Omental fat pad (tissue), 4 donors: ENCODE results near the gene MTURN. TPM values are rescaled to one million over a fixed set of nuclear protein-coding genes. Genes with fewer than 3 reads are reported as not detected.

ENCODE experiments used
- ATAC-seq: fragments of 150-250 bp; one replicate; pipeline ENCODE4 v1.9.1; 2016; ENCODE audit warnings: mild to moderate bottlenecking, moderate library complexity; ENCODE audit not compliant: low FRiP score
- DNase-seq: peaks from one replicate; pipeline ENCODE4 v3.0.0-alpha.2; 2019; ENCODE audit warnings: low spot score
- CTCF ChIP-seq, 3 donors: fragments of 450-650 bp; IDR thresholded peaks; one replicate each; pipeline ENCODE4 v1.5.1; 2016 to 2017; ENCODE audit warnings: antibody characterized with exemption in 3 of 3, mild to moderate bottlenecking in 3 of 3, moderate library complexity in 2 of 3
- total RNA-seq, 4 donors: library from RNA; depleted of rRNA; stranded (reverse); fragments of >200 nt; gene quantifications; one replicate each; pipeline ENCODE4 v1.1.0, GENCODE V29; 2016

The MTURN gene
- total RNA-seq, 4 donors from 2014 or later, result 94.7 to 179 (median 122) TPM

DNA sequence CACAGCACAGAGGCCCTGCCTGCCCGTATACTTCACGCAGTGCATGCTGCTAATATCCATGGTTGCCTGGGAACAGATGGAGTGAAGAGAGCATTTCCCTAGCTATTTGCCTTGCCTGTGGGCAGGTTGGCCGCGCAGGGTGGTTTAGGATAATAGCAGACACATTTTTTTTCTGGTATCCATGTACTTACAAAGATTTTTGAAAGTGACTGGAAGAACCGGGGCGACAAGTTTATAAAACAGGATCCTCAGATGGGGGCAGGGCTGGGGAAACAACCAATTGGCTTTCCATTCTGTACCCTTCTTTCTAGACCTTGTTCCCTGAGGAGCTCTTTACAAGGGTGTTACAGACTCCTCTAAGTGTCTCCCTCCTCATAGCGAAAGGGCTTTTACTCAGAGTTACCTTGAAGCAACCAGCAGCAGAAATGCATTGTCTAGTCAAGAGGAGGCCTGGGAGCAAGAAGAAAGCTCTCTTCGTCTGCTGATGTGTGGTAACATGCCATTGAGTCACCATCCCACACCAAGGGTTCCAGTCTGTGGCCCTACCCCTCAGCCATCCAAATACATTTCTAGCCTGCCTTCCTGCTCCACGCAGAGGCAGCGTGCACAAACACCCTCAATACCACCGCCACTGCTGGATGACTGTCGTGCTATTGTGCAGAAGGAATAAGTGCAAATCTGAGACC is 31.5 kb downstream of the MTURN start:
- no peak for ATAC-seq
- TF ChIP-seq CTCF (IDR thresholded peaks at IDR 0.05), result no peak
- DNase-seq, result no peak

DNA sequence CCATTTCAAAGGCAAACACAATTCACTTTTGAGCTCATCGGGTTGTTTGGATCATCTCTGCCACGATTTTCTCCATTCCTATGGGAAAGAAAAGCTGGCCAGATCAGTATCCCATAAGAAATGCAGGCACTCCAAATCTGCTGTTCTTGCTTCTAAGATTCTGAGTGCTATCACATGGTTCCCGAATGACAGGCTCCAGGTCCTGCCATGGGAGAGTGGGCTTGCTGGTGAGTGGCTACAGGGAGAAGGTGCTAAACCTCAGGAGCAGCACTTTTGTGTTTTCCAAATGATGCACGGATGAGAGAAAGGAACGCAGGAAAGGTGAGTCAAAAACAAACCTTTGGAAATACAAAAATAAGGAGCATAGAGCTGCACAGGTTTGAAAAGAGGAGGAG is 32.1 kb downstream of the MTURN start:
- ATAC-seq (no peak), DNase-seq (no peak)
- TF ChIP-seq CTCF (IDR thresholded peaks at IDR 0.05), result no peak

DNA sequence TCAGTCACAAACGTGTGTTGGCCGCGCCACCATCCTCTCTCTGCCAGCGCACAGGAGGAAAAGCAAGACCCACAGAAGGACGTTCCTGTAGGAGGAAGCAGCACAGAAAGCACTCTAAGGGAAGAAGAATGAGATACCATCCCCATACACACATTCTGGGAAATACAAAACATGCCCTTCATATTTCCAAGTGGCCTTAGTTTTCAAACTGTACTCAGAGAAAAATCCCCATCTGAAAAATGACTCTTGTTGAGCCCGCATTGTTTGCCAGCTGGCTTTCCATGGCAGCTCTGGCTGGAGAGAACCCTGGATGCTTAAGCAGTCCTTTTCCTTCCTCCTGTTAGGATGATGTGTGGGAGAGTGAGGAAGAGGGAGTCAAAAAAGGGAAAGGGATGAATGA is 33.1 kb downstream of the MTURN start:
- DNase-seq (no peak), ATAC-seq (no peak)
- no peak for TF ChIP-seq CTCF (IDR thresholded peaks at IDR 0.05)

DNA sequence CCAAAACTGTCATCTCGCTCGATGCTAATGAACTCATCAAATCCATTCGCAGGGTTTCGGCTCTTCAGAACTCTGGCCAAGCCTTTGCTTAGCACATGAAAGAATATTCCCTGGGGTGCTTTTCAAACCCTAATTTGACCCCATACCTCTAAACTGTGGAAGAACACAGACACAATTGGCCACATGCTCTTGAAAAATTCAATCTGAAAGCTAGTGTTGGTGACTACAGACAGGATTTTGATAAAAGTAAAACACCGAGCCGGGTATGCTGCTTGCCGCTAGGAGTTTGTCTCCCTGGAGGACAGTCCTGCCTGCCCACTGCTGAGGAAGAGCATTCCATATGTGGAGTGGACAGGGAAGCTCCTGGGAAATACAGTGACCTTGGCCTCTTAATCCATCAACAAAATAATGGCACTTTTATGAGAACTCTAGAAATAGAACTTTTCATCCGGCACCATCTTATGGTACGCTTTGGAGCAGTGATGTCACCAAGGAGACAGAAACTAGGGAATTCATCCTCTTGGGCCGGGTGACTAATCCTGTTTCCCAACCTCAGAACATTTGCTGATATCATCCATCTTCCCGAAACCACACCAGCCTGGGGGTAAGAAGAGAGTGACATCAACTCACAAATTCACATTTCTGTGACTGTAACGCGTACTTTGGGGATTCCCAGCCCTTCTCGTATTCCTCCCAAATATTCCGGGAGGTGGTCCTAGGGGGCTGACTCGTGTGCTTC is 34.2 kb downstream of the MTURN start:
- ATAC-seq (peak; percentile 61), DNase-seq (no peak)
- no peak for TF ChIP-seq CTCF (IDR thresholded peaks at IDR 0.05)

DNA sequence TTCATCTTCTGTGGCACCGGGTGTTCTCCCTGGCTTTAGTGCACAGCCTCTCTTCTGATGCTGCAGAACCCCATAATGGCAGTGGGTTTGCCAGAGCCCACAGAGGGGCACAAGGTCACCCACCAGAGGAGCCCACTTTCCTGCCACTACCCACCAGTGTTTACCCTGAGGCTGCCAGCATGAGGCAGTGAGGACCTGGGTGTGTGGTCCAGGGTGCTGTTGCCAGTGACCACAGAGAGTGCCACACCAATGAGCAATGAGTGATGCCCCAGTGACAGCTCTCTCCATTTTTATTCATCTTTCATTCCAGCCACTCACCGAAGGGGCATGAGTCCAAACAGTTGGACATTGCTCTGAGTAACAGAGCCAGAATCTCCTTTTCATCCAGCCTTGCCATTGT is 34.8 kb downstream of the MTURN start:
- peak; percentile 11 for ATAC-seq
- DNase-seq, result no peak
- no peak for TF ChIP-seq CTCF (IDR thresholded peaks at IDR 0.05)

DNA sequence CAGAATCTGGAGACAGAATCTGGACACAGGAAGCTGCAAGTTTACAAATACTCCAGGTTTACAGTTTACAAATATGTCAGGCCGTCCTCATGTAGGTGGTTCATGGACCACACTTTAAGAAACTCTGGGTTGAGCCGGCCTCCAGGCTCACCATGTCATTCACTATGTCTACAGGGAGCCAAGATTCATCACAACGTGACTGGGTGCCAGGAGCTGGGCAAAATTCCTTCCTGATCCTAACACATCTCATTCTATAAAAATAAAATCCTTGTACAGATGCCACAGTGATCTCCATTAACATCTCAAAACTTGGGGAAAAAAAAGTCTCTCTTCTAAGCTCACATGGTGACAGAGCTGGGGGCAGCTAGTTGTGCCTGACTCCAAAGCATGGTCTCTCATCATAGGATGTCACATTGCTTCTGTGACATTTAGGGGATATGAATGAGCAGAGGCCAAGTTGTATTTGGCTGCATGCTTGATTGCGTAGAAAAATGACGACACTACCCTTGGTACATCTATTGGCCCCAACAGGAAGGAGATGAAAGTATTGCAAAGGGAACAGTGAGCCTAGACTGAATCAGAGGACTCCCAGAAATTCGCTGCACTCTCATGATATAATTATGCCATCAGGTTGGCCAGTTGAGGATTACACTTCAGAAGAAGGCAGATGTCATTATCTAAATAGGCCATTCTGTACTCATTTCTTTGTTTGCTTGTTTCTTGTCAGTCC is 35.9 kb downstream of the MTURN start:
- DNase-seq (no peak), ATAC-seq (no peak)
- no peak for TF ChIP-seq CTCF (IDR thresholded peaks at IDR 0.05)
